ENCODE results near the gene CNMD.

GRCh38 chr13:52760077-52760476, 20.5 kb upstream of the CNMD start:
- TF ChIP-seq, protein P1, sequence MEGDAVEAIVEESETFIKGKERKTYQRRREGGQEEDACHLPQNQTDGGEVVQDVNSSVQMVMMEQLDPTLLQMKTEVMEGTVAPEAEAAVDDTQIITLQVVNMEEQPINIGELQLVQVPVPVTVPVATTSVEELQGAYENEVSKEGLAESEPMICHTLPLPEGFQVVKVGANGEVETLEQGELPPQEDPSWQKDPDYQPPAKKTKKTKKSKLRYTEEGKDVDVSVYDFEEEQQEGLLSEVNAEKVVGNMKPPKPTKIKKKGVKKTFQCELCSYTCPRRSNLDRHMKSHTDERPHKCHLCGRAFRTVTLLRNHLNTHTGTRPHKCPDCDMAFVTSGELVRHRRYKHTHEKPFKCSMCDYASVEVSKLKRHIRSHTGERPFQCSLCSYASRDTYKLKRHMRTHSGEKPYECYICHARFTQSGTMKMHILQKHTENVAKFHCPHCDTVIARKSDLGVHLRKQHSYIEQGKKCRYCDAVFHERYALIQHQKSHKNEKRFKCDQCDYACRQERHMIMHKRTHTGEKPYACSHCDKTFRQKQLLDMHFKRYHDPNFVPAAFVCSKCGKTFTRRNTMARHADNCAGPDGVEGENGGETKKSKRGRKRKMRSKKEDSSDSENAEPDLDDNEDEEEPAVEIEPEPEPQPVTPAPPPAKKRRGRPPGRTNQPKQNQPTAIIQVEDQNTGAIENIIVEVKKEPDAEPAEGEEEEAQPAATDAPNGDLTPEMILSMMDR (IDR thresholded peaks at IDR 0.05 in 4 of 5, conservative IDR thresholded peaks at IDR 0.05 in 1 of 5) = no peak
- no peak for TF ChIP-seq POLR2A (IDR thresholded peaks at IDR 0.05)
